Measurements from ENCODE around the gene DGCR6.
"Not testable (repeated sequence)": the region's sequence is repeated elsewhere in the genome, so short reads cannot be mapped to it uniquely, and the experiment has no call there.

GRCh38 chr22:18859314-18859713 is 46.8 kb upstream of the DGCR6 start:
- TF ChIP-seq CTCF (tag by site-specific recombination; IDR thresholded peaks at IDR 0.05); ZNF274 (IDR thresholded peaks at IDR 0.05; ENCODE audit: low read length); ZNF274 (tag by site-specific recombination; IDR thresholded peaks at IDR 0.05; ENCODE audit: borderline replicate concordance); ZNF184 (tag by site-specific recombination; IDR thresholded peaks at IDR 0.05): not testable (repeated sequence)
- TF ChIP-seq, protein P1, sequence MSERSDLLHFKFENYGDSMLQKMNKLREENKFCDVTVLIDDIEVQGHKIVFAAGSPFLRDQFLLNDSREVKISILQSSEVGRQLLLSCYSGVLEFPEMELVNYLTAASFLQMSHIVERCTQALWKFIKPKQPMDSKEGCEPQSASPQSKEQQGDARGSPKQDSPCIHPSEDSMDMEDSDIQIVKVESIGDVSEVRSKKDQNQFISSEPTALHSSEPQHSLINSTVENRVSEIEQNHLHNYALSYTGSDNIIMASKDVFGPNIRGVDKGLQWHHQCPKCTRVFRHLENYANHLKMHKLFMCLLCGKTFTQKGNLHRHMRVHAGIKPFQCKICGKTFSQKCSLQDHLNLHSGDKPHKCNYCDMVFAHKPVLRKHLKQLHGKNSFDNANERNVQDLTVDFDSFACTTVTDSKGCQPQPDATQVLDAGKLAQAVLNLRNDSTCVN (tag by site-specific recombination; optimal IDR thresholded peaks at IDR 0.05), result not testable (repeated sequence)

Measured in HEK293 (cell line).